WTC11 (cell line): ENCODE data around the gene MT1B.
"Not testable (repeated sequence)": the region's sequence is repeated elsewhere in the genome, so short reads cannot be mapped to it uniquely, and the experiment has no call there.

Source experiments
- ATF1 ChIP-seq: sonication (generic); formaldehyde crosslinking; IDR thresholded peaks from 2 replicates; pipeline ENCODE4 v1.8.1; 2023; ENCODE audit warnings: mild to moderate bottlenecking, moderate library complexity, missing genetic modification reagents
- ATF2 ChIP-seq: sonication (generic); formaldehyde crosslinking; IDR thresholded peaks from 2 replicates; pipeline ENCODE4 v1.8.1; 2022; ENCODE audit warnings: low read depth, missing genetic modification reagents, borderline replicate concordance
- CTCF ChIP-seq: fragments of 200-600 bp; IDR thresholded peaks from 2 replicates; pipeline ENCODE4 v1.8.0; 2022; ENCODE audit warnings: antibody characterized with exemption
- MAX ChIP-seq: sonication (generic); formaldehyde crosslinking; IDR thresholded peaks from 2 replicates; pipeline ENCODE4 v1.8.0; 2022; ENCODE audit warnings: mild to moderate bottlenecking, missing genetic modification reagents
- NR2C2 ChIP-seq: sonication (generic); formaldehyde crosslinking; IDR thresholded peaks from 2 replicates; pipeline ENCODE4 v1.8.0; 2022; ENCODE audit warnings: mild to moderate bottlenecking, missing genetic modification reagents
- PRDM15 ChIP-seq: sonication (generic); formaldehyde crosslinking; IDR thresholded peaks from 2 replicates; pipeline ENCODE4 v1.8.0; 2022; ENCODE audit warnings: missing genetic modification reagents
- ZNF138 ChIP-seq: sonication (generic); formaldehyde crosslinking; conservative IDR thresholded peaks from 2 replicates; pipeline ENCODE4 v1.8.1; 2022; ENCODE audit warnings: mild to moderate bottlenecking, moderate library complexity, missing genetic modification reagents
- ZNF423 ChIP-seq: fragments of 250-450 bp; sonication (Bioruptor Pico); IDR thresholded peaks from 2 replicates; pipeline ENCODE4 v2.1.2; 2022; ENCODE audit warnings: mild to moderate bottlenecking, moderate library complexity

GRCh38 chr16:56621665-56622445 is 29.8 kb upstream of the MT1B start:
- not testable (repeated sequence) for TF ChIP-seq CTCF; MAX (CRISPR knock-in tag); ZNF138; ATF1 (CRISPR knock-in tag); PRDM15 (CRISPR knock-in tag); NR2C2 (CRISPR knock-in tag); ATF2; ZNF423 (CRISPR knock-in tag)
